Kidney (tissue), 14 donors: ENCODE results near the gene RAB3B. TPM values are rescaled to one million over a fixed set of nuclear protein-coding genes. Genes with fewer than 3 reads are reported as not detected.

ENCODE experiments used
- DNase-seq, 5 donors: peaks; one replicate each; pipeline ENCODE4 v3.0.0-alpha.2; 2013 to 2020
- FAIRE-seq: peaks from 2 replicates; lab custom pipeline; 2012; peaks lifted over from hg19 to GRCh38; lab: Jason Lieb, UNC
- H3K27ac ChIP-seq, 2 donors: one replicate each; pipeline ENCODE4 v1.7.0; 2013; ENCODE audit warnings: low read depth in 2 of 2, low read length in 2 of 2, inconsistent platforms in 1 of 2
- H3K27me3 ChIP-seq: one replicate; pipeline ENCODE4 v1.7.1; 2013; ENCODE audit warnings: low read length, inconsistent platforms; ENCODE audit not compliant: control insufficient read depth, insufficient read depth
- H3K36me3 ChIP-seq, 3 donors: one replicate each; pipeline versions ENCODE4 v1.7.0 to v1.7.1; 2013; ENCODE audit warnings: low read length in 3 of 3, control low read depth in 1 of 3, inconsistent platforms in 1 of 3; ENCODE audit not compliant: insufficient read depth in 3 of 3, control insufficient read depth in 2 of 3
- H3K4me1 ChIP-seq, 3 donors: one replicate each; pipeline versions ENCODE4 v1.7.0 to v1.7.1; 2013; ENCODE audit warnings: low read length in 3 of 3, inconsistent platforms in 1 of 3, low read depth in 1 of 3; ENCODE audit not compliant: control insufficient read depth in 2 of 3, insufficient read depth in 2 of 3
- H3K4me3 ChIP-seq, 3 donors: one replicate each; pipeline versions ENCODE4 v1.7.0 to v1.8.1; 2013; ENCODE audit warnings: low read length in 3 of 3, control low read depth in 1 of 3, inconsistent platforms in 1 of 3
- H3K9ac ChIP-seq, 3 donors: one replicate each; pipeline versions ENCODE4 v1.7.0 to v1.7.1; 2013; ENCODE audit warnings: low read length in 3 of 3, control low read depth in 1 of 3, inconsistent platforms in 1 of 3
- H3K9me3 ChIP-seq, 3 donors: one replicate each; pipeline versions ENCODE4 v1.7.0 to v1.7.1; 2013; ENCODE audit warnings: low read length in 3 of 3, control low read depth in 1 of 3, inconsistent platforms in 1 of 3; ENCODE audit not compliant: control insufficient read depth in 2 of 3, insufficient read depth in 1 of 3
- CTCF ChIP-seq: IDR thresholded peaks from 3 replicates; pipeline ENCODE4 v1.5.1; 2012; ENCODE audit warnings: mild to moderate bottlenecking, moderate library complexity, borderline replicate concordance; ENCODE audit not compliant: insufficient read depth; ENCODE audit errors: extremely low read depth
- intact Hi-C: fragments of 100-400 bp; cut with DNase I; formaldehyde crosslinking; loops from one replicate; pipeline ENCODE4 v1.11.1; 2022
- polyA plus RNA-seq: library from polyadenylated mRNA; stranded (reverse); fragments of 350-450 nt; fragmentation: Illumina TruSeq; extraction: RNeasy Lipid Tissue Mini Kit (QIAGEN cat#74804); gene quantifications from one replicate; pipeline ENCODE4 v1.2.3, GENCODE V29; 2014; ENCODE audit warnings: low read depth, low replicate concordance; ENCODE audit not compliant: insufficient read depth
- total RNA-seq: library from RNA; stranded (reverse); fragmentation: NEBNext Ultra II Directional; extraction: Animal tissue kit (Norgen Biotek cat#: 25700); gene quantifications from one replicate; pipeline ENCODE4 v1.2.1, GENCODE V29; 2021
- donor health status: control.
- donor health status: control.
- donor health status: control.
- donor health status: control.
- donor health status: control.
- donor health status: DM: yes; HTN: yes; CAD: no.
- donor health status: Normal renal cell carcinoma (clear cell type).

The RAB3B gene
- total and polyA plus RNA-seq, 2 donors from 2014 or later, result 0.60 to 0.72 TPM

- FAIRE-seq, result no peak
- Histone ChIP-seq H3K4me3 (no peak overlapping the region), H3K4me1 (no peaks in the 10 kb centered on the region), H3K27ac (no peak overlapping the region), H3K36me3 (no peaks in the 10 kb centered on the region), H3K9me3 (peaks cover 0 to 6% (median 0%) of the 10 kb centered on the region in 3 donors), H3K27me3 (no peaks in the 10 kb centered on the region), H3K9ac (no peak overlapping the region)
- intact Hi-C loops, result no loop called here
- DNase-seq, result no peak
- no peak for TF ChIP-seq CTCF
Measured at GRCh38 chr1:51948491-51948915, 42.0 kb downstream of the RAB3B start.

- peaks cover 0 to 16% (median 3%) of the 10 kb centered on the region in 3 donors for H3K9me3 ChIP-seq
- no peak overlapping the region for H3K9ac ChIP-seq
- H3K4me1 ChIP-seq, result no peaks in the 10 kb centered on the region
- H3K27ac ChIP-seq, result no peak overlapping the region
- H3K36me3 ChIP-seq, result no peaks in the 10 kb centered on the region
- intact Hi-C loops, result no loop called here
- DNase-seq (no peak), FAIRE-seq (no peak)
- no peaks in the 10 kb centered on the region for H3K27me3 ChIP-seq
- no peak for TF ChIP-seq CTCF
- no peak overlapping the region for H3K4me3 ChIP-seq
Measured at GRCh38 chr1:51946300-51946699, 44.2 kb downstream of the RAB3B start.

- no peak for TF ChIP-seq CTCF
- FAIRE-seq (no peak), DNase-seq (no peak)
- H3K36me3 ChIP-seq, result no peaks in the 10 kb centered on the region
- peaks cover 0 to 21% (median 3%) of the 10 kb centered on the region in 3 donors for H3K9me3 ChIP-seq
- no peaks in the 10 kb centered on the region for H3K4me1 ChIP-seq
- H3K27ac ChIP-seq, result no peak overlapping the region
- H3K27me3 ChIP-seq, result no peaks in the 10 kb centered on the region
- no peak overlapping the region for H3K9ac ChIP-seq
- intact Hi-C loops, result no loop called here
- no peak overlapping the region for H3K4me3 ChIP-seq
Measured at GRCh38 chr1:51945591-51945990, 44.9 kb downstream of the RAB3B start.

- DNase-seq (no peak), FAIRE-seq (no peak)
- intact Hi-C loops, result no loop called here
- Histone ChIP-seq H3K4me1 (no peaks in the 10 kb centered on the region), H3K4me3 (no peak overlapping the region), H3K36me3 (no peaks in the 10 kb centered on the region), H3K9me3 (peaks cover 0 to 15% (median 3%) of the 10 kb centered on the region in 3 donors), H3K27me3 (no peaks in the 10 kb centered on the region), H3K27ac (no peak overlapping the region), H3K9ac (no peak overlapping the region)
- no peak for TF ChIP-seq CTCF
Measured at GRCh38 chr1:51942281-51942680, 48.2 kb downstream of the RAB3B start.
